ENCODE results near the gene LMNA. TPM values are rescaled to one million over a fixed set of nuclear protein-coding genes. Genes with fewer than 3 reads are reported as not detected.

Gene LMNA
- total RNA-seq, 1 experiment from 2014 or later = 314 TPM

DNA sequence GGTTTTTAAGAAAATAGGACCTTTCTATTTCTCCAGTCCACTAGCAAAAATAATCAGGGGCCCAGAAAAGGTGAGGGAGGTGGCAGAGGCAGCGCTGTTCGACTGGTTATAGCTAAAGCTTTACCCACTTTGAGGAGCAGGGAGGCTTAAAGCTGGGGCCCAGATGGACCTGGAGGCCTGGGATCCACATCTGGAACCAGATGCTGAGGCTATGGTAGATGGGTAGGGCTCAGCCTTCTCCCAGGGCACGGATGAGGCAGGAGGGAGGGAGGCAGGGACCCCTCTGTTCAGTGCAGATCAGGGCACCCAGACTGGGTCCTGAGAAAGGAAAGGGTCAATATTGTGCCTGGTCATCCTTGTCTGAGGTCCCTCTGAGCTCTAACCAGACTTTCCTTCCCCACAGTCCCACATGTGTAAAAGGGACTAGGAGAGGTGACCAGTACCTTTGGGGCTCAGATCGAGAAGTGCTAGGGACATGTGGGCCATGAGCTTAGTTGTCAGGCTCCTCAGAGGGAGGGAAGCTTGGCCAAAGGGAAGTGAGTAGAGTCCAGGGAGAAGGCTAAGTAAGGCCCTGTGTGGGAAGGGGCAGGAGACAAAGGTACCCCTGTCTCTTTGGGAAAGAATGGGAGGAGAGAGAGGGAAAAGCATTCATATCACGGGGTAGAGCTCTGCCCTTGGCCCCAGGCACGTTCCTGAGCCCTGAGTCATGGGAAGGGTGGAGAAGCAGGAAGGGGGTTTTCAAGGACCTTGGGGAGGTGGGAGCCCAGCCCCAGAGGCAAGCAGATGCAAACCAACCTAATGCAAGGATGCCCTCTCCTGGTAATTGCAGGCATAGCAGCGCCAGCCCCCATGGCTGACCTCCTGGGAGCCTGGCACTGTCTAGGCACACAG lies 15.4 kb downstream of the LMNA start:
- peak; percentile 73 for DNase-seq (ENCODE audit: low spot score)

DNA sequence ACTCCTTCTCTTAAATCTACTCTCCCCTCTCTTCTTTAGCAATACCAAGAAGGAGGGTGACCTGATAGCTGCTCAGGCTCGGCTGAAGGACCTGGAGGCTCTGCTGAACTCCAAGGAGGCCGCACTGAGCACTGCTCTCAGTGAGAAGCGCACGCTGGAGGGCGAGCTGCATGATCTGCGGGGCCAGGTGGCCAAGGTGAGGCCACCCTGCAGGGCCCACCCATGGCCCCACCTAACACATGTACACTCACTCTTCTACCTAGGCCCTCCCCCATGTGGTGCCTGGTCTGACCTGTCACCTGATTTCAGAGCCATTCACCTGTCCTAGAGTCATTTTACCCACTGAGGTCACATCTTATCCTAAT lies 16.0 kb downstream of the LMNA start:
- in situ Hi-C loops (cut with HindIII; ENCODE audit: low sequenced_read_pairs) = loop anchor here (10.0 kb wide), 2 partner anchors 94 to 186 kb away; partner anchors contain the start of gene RXFP4
- no peak for DNase-seq (ENCODE audit: low spot score)

More for the DNA sequence above, 15.4 kb downstream of the LMNA start:
- in situ Hi-C loops (cut with HindIII; ENCODE audit: low sequenced_read_pairs) = loop anchor here (10.0 kb wide), 2 partner anchors 95 to 185 kb away; partner anchors contain the start of gene RXFP4

- in situ Hi-C loops (cut with HindIII; ENCODE audit: low sequenced_read_pairs) = loop anchor here (10.0 kb wide), 2 partner anchors 90 to 190 kb away; partner anchors contain the start of gene RXFP4
Observed at GRCh38 chr1:156134716-156135435, 20.4 kb downstream of the LMNA start.

DNA sequence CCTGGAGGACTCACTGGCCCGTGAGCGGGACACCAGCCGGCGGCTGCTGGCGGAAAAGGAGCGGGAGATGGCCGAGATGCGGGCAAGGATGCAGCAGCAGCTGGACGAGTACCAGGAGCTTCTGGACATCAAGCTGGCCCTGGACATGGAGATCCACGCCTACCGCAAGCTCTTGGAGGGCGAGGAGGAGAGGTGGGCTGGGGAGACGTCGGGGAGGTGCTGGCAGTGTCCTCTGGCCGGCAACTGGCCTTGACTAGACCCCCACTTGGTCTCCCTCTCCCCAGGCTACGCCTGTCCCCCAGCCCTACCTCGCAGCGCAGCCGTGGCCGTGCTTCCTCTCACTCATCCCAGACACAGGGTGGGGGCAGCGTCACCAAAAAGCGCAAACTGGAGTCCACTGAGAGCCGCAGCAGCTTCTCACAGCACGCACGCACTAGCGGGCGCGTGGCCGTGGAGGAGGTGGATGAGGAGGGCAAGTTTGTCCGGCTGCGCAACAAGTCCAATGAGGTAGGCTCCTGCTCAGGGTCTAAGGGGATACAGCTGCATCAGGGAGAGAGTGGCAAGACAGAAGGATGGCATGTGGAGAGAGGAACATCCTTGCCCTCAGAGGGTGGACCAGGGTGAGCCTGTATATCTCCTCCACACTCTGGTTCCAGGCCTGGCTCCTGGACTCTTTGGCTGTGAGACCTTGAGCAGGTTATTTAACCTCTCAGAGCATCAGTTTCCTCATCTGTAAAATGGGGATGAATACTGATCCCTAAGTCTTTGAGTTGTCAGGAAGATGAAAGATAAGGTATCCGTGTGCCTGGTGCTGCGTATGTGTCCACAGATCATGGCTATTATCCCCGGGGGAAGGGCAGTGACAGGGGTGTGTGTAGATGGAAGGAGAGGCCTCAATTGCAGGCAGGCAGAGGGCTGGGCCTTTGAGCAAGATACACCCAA lies 21.7 kb downstream of the LMNA start:
- in situ Hi-C loops (cut with HindIII; ENCODE audit: low sequenced_read_pairs) = loop anchor here (10.0 kb wide), 2 partner anchors 89 to 191 kb away; partner anchors contain the start of gene RXFP4
- no peak for DNase-seq (ENCODE audit: low spot score)

More at GRCh38 chr1:156134716-156135435, 20.4 kb downstream of the LMNA start:
- peak; percentile 53 for DNase-seq (ENCODE audit: low spot score)

DNA sequence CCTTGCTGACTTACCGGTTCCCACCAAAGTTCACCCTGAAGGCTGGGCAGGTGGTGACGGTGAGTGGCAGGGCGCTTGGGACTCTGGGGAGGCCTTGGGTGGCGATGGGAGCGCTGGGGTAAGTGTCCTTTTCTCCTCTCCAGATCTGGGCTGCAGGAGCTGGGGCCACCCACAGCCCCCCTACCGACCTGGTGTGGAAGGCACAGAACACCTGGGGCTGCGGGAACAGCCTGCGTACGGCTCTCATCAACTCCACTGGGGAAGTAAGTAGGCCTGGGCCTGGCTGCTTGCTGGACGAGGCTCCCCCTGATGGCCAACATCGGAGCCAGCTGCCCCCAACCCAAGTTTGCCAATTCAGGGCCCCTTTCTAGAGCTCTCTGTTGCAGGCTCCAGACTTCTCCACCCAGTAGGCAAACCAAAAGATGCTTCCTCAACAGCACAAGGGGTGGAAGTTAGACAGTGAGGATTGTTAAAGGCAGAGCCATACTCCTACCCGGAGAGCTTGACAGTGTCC lies 22.5 kb downstream of the LMNA start:
- no peak for DNase-seq (ENCODE audit: low spot score)
- in situ Hi-C loops (cut with HindIII; ENCODE audit: low sequenced_read_pairs) = loop anchor here (10.0 kb wide), 2 partner anchors 88 to 192 kb away; partner anchors contain the start of gene RXFP4

DNA sequence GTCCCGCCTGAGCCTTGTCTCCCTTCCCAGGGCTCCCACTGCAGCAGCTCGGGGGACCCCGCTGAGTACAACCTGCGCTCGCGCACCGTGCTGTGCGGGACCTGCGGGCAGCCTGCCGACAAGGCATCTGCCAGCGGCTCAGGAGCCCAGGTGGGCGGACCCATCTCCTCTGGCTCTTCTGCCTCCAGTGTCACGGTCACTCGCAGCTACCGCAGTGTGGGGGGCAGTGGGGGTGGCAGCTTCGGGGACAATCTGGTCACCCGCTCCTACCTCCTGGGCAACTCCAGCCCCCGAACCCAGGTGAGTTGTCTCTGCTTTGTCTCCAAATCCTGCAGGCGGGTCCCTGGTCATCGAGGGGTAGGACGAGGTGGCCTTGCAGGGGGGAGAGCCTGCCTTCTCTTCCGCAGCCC lies 24.0 kb downstream of the LMNA start:
- no peak for DNase-seq (ENCODE audit: low spot score)
- in situ Hi-C loops (cut with HindIII; ENCODE audit: low sequenced_read_pairs) = loop anchor here (10.0 kb wide), 2 partner anchors 86 to 194 kb away; partner anchors contain the start of gene RXFP4

GRCh38 chr1:156140879-156141707 lies 26.6 kb downstream of the LMNA start:
- in situ Hi-C loops (cut with HindIII; ENCODE audit: low sequenced_read_pairs) = no loop called here
- DNase-seq (ENCODE audit: low spot score) = no peak

- in situ Hi-C loops (cut with HindIII; ENCODE audit: low sequenced_read_pairs) = no loop called here
- DNase-seq (ENCODE audit: low spot score) = no peak
Observed at GRCh38 chr1:156143765-156144489, 29.4 kb downstream of the LMNA start.

GRCh38 chr1:156144742-156145141 lies 30.2 kb downstream of the LMNA start:
- in situ Hi-C loops (cut with HindIII; ENCODE audit: low sequenced_read_pairs) = no loop called here
- DNase-seq (ENCODE audit: low spot score) = no peak

DNA sequence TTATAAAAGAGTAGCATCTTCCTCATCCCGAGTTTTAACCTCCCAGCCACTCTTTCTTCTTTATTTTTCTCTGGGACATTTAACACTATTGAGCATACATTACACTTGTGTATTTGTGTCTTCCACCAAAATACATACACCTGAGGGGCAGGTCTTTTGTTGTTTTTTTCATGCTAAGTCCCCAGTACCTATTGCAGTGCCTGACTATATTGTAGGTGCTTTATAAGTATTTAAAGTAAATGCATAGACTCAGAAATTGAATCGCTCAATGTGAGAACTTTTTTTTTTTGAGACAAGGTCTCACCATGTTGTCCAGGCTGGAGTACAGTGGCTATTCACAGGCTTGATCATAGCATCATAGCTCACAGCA lies 31.1 kb downstream of the LMNA start:
- no peak for DNase-seq (ENCODE audit: low spot score)
- in situ Hi-C loops (cut with HindIII; ENCODE audit: low sequenced_read_pairs) = no loop called here

DNA sequence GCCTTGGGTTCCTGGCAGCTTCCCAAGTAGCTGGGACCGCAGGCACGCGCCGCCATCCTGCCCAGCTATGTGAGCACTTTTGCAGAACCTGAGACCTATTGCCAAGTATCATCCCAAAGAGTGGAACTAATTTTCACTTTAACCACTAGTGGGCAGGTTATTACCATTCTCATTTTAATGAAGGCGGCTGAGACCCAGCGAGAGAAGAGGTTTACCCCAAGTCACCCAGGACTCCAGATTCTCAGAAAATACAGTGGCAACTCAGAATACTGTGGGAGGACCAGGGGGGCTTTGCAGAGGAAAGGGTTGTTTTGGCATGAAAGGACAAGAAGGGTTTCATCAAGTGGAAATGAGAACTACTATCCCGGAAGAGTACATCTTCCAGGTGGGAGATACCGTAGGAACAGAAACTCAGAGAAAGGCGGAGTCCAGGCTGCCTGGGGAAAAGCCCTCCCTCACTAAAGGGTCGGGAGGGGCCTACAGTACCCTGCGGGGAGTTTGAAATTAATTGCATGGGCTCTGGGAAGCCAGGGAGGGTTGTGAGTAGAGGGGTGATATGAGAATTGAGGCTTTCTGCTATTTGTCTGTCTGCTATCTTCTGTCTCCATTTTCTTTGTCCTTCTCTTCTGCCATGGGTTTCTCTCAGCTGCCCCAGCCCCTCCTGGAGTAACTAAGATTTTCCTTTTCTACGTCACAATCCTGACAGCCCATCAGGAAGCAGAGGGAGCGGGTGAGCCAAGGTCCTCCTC lies 31.7 kb downstream of the LMNA start:
- in situ Hi-C loops (cut with HindIII; ENCODE audit: low sequenced_read_pairs) = no loop called here
- peak; percentile 86 for DNase-seq (ENCODE audit: low spot score)

- no peak for DNase-seq (ENCODE audit: low spot score)
- in situ Hi-C loops (cut with HindIII; ENCODE audit: low sequenced_read_pairs) = no loop called here
Observed at GRCh38 chr1:156146769-156147405, 32.4 kb downstream of the LMNA start.

GRCh38 chr1:156148216-156148615 lies 33.7 kb downstream of the LMNA start:
- in situ Hi-C loops (cut with HindIII; ENCODE audit: low sequenced_read_pairs) = no loop called here

DNA sequence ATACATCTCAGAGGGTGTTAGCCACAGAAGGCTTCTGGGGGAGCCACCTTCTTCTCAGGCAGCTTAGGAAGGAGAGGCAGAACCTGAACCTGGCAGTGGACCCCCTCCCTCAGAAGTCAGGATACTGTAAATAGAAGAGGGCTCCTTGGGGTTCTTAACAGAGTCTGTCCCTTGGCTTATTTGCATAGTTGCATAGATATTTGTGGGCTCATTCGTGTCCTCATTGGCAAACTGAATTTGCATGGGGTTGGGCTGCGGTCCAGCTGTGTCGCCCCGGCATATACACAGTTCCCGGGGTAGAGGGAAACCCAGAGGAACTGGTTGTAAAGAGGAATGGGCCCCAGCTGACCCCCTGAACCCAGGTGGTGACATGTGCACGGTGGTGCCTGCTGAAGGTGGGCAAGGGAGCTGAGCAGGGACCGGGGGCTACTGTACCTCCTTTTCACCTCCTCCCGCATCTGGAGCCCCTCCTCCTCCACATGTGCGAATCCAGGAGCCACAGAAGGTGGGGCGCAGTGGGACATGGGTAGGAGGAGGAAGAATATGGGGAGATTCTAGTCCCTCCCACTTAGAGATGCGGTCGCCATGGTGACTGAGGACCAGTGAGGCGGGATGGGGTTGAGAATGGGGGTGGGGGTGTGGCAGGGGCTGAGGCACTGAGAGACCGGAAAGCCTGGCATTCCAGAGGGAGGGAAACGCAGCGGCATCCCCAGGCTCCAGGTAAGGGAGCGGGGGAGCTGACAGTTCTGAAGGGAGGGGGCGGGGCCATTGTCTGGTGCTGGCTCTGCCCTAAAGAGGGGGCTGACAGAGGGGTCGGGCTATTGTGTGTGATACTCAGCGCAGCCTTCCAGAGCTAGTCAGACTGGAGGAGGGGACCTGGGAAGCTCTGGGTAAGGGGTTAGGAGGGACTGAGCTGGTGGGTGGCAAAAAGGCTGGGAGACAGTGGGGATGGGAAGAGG lies 35.1 kb downstream of the LMNA start:
- in situ Hi-C loops (cut with HindIII; ENCODE audit: low sequenced_read_pairs) = no loop called here
- no peak for DNase-seq (ENCODE audit: low spot score)

More at GRCh38 chr1:156148216-156148615, 33.7 kb downstream of the LMNA start:
- no peak for DNase-seq (ENCODE audit: low spot score)

Data from G401 (cell line).